Neural crest cell (in vitro differentiated cells): ENCODE measurements around the gene TMPRSS2. TPM values are rescaled to one million over a fixed set of nuclear protein-coding genes. Genes with fewer than 3 reads are reported as not detected.
A peak's percentile ranks its signal among the peaks of the same experiment; 100 is the strongest.

ENCODE experiments used
- DNase-seq: peaks from one replicate; pipeline ENCODE4 v3.0.0; 2021; ENCODE audit warnings: low read depth, mixed read lengths, low spot score
- H3K27ac Mint-ChIP-seq: one replicate; pipeline ENCODE4 v1.8.0; 2021; ENCODE audit warnings: mild to moderate bottlenecking, mixed read lengths; ENCODE audit not compliant: unreplicated experiment
- H3K27me3 Mint-ChIP-seq: 2 replicates; pipeline ENCODE4 v1.8.0; 2021; ENCODE audit warnings: low read depth, mild to moderate bottlenecking, mixed read lengths
- H3K36me3 Mint-ChIP-seq: 2 replicates; pipeline ENCODE4 v1.8.0; 2021; ENCODE audit warnings: low read depth, mild to moderate bottlenecking, mixed read lengths
- H3K4me1 Mint-ChIP-seq: 2 replicates; pipeline ENCODE4 v1.8.0; 2021; ENCODE audit warnings: mixed read lengths
- H3K4me3 Mint-ChIP-seq: one replicate; pipeline ENCODE4 v1.8.0; 2021; ENCODE audit warnings: mild to moderate bottlenecking, mixed read lengths
- H3K9me3 Mint-ChIP-seq: 2 replicates; pipeline ENCODE4 v1.8.0; 2021; ENCODE audit warnings: mixed read lengths
- CTCF ChIP-seq: fragments of 200-600 bp; sonication (generic); conservative IDR thresholded peaks from 2 replicates; pipeline ENCODE4 v1.5.0; 2021; ENCODE audit warnings: antibody characterized with exemption, mild to moderate bottlenecking
- total RNA-seq: library from RNA; stranded (reverse); gene quantifications from 2 replicates; pipeline ENCODE4 v1.2.1, GENCODE V29; 2021

Gene TMPRSS2
- total RNA-seq, 1 donor from 2014 or later = not detected

GRCh38 chr21:41481191-41481590 is 26.8 kb downstream of the TMPRSS2 start:
- Mint-ChIP-seq H3K4me3 (no peak overlapping the region), H3K27ac (no peak overlapping the region), H3K27me3 (no peaks in the 10 kb centered on the region), H3K36me3 (no peaks in the 10 kb centered on the region), H3K9me3 (no peaks in the 10 kb centered on the region), H3K4me1 (peaks cover 29% of the 10 kb centered on the region)
- no peak for DNase-seq
- no peak for TF ChIP-seq CTCF

- H3K27ac Mint-ChIP-seq = peak overlapping the region; percentile 83
Measured at GRCh38 chr21:41480086-41480690, 27.8 kb downstream of the TMPRSS2 start.

GRCh38 chr21:41479686-41480085 is 28.3 kb downstream of the TMPRSS2 start:
- Mint-ChIP-seq H3K27ac (peak overlapping the region; percentile 83), H3K4me3 (no peak overlapping the region), H3K9me3 (no peaks in the 10 kb centered on the region), H3K36me3 (no peaks in the 10 kb centered on the region), H3K4me1 (peaks cover 29% of the 10 kb centered on the region), H3K27me3 (no peaks in the 10 kb centered on the region)
- DNase-seq = no peak
- TF ChIP-seq CTCF = no peak

More at GRCh38 chr21:41480086-41480690, 27.8 kb downstream of the TMPRSS2 start:
- Mint-ChIP-seq H3K4me1 (peaks cover 29% of the 10 kb centered on the region), H3K36me3 (no peaks in the 10 kb centered on the region), H3K27me3 (no peaks in the 10 kb centered on the region), H3K9me3 (no peaks in the 10 kb centered on the region), H3K4me3 (no peak overlapping the region)
- no peak for DNase-seq
- TF ChIP-seq CTCF = no peak

GRCh38 chr21:41478319-41479177 is 29.4 kb downstream of the TMPRSS2 start:
- Mint-ChIP-seq H3K9me3 (no peaks in the 10 kb centered on the region), H3K27me3 (no peaks in the 10 kb centered on the region), H3K27ac (no peak overlapping the region), H3K4me1 (peaks cover 29% of the 10 kb centered on the region), H3K36me3 (no peaks in the 10 kb centered on the region), H3K4me3 (no peak overlapping the region)
- no peak for TF ChIP-seq CTCF
- DNase-seq = no peak

GRCh38 chr21:41477641-41478318 is 30.2 kb downstream of the TMPRSS2 start:
- peak; percentile 22 for DNase-seq
- Mint-ChIP-seq H3K27me3 (no peaks in the 10 kb centered on the region), H3K9me3 (no peaks in the 10 kb centered on the region), H3K4me1 (peaks cover 29% of the 10 kb centered on the region), H3K4me3 (no peak overlapping the region), H3K27ac (no peak overlapping the region), H3K36me3 (no peaks in the 10 kb centered on the region)
- no peak for TF ChIP-seq CTCF
